ENCODE data around the gene C21orf58.

DNA sequence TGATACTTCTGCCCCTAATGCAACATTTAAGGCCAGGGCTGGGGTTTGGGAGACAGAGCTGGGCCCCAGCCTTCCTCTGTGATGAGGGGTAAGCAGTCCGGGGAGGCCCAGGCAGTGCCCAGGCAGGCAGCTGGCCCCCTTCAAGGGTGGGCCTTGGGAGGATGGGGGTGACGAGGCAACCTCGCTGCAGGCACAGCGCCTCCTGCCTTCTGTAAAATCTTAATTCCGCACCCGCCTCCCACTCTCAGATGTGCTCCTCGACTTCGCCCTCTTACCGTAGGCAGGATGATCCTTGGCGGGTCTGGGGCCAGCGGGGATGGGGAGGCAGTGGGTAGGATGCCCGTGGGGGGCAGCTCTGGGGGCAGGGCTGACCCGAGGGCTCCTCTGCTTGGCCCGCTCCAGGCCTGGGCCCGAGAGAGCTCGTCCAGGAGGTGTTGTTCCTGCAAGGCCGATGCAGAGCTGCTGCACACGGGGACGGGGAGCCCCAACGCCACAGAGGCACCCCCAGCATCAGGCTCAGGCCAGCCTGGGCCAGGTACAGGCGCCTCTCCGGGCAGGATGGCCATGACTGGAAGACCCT is 9.1 kb downstream of the C21orf58 start:
- no peak for TF ChIP-seq POLR2AphosphoS5 (IDR thresholded peaks at IDR 0.05; ENCODE audit: low read depth, low read length)
- no peak for TF ChIP-seq POLR2A (IDR thresholded peaks at IDR 0.05; ENCODE audit: low read depth, low read length)
